NCI-H2227 treated with DMSO at 0.1 percent for 48 hours (cell line): ENCODE results near the gene GRIK5.

Experiments
- DNase-seq: peaks from one replicate; lab custom pipeline; 2025; lab: John Stamatoyannopoulos, UW

The GRIK5 gene

GRCh38 chr19:42075616-42076379 is 5.8 kb upstream of the GRIK5 start, which contains the start of gene ZNF574:
Gene ZNF574 (plus strand): TSS chr19:42076166. CDS start chr19:42078607, 2,441 bp downstream.
- DNase-seq = peak; percentile 100

DNA sequence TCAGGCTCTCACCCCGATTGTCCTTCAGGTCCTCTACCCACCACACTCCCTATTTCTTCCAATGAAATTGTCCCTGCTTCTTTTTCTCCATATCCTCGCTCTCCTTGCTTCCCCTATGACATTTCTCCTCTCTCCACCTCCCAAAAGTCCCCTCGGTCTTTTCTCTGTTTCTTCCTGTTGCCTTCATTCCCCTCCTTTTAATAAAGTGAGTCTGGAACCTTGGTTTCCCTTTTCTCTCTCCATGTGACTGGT is 5.3 kb upstream of the GRIK5 start:
- peak; percentile 80 for DNase-seq

- DNase-seq = no peak
Observed at GRCh38 chr19:42074513-42075363, 4.7 kb upstream of the GRIK5 start.

GRCh38 chr19:42071247-42071646 is 1.2 kb upstream of the GRIK5 start:
- no peak for DNase-seq

DNA sequence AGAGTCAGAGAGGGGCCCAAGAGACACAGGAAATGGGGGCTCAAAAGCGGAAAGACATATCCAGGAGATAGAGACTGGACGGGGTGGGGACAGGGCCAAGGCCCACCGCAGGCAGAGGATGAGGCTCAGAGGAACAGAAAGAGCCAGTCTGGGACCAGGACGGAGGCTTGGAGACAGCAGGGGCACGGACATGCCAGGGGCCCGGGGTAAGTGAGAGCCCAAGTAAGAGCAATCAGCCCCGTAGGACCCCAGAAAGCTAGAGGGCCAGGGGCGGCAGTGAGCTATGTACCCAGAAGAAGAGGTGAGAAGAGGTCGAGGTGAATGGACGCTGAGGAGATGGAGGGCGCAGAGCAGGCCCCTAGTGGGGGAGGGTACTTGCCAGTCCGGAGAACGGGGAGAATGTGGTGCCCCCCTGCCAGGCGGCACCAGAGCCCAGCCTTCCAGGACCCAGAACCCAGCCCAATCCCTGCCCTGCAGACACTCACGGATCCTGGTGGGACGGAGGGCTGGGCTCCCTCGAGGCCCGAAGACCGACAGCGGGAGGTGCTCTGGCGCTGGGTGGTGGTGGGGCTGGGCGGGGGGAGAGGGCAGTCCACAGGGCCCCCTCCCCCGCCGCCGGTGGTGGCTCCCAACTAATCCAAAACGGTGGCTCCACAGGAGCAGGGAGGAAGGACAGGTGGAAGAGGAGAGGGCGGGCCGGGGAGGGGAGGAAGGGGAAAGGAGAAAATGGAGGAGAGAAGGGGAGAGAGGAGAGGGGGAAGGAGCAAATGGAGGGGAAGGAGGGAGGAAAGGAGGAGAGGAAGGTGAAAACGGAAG is 1.0 kb downstream of the GRIK5 start:
- DNase-seq = no peak

DNA sequence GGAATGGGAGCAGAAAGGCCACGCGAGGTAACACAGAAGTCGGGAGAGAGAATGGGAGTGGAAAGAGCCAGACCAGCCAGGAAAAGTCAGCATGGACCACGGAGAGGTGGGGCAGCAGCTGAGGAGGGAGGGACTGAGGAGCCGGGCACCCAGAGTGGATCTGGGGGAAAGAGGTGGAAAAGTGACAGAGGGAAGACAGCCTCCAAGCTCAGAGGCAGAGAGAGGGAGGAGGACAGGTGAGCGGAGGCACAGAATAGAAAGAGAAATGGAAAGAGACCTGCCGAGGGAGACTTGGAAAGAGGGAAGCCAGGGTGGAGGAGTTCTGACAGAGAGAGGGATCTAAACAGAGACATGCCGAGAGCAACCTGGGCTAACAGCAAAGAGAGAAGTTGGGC is 1.6 kb downstream of the GRIK5 start:
- no peak for DNase-seq

GRCh38 chr19:42067315-42067888 is 2.6 kb downstream of the GRIK5 start:
- DNase-seq = no peak

DNA sequence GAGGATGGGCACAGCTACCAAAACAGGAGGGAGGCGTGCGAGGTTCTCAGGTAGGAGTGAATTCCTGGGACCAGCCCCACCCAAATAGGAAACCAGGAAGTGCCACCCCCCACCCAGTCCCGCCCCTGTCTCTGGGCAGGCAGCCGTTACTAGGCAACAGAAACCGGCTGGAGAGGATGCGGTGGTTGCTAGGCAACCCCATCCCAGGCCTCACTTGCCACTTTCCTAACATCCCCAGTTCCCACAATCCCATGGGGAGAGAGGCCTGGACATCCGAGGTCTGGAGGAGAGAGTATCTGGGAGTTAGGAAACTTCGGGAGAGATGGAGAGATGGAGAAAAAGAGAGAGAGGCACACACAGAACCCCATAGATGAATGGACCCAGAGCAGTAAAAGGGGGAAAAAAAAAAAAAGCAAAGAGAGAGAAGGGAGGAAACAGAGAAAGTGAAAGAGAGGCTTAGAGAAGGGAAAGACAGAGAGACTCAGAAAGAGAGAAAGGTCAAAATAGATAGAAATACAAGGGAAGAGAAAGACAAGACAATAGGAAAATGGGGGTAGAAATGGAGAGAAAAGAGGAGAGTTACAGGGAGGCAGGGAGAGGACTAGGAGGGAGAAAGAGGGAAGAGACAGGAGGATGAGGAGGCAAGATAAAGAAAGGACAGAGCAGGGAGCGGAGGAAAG is 3.8 kb downstream of the GRIK5 start:
- peak; percentile 89 for DNase-seq

- no peak for DNase-seq
Observed at GRCh38 chr19:42065511-42065910, 4.5 kb downstream of the GRIK5 start.

DNA sequence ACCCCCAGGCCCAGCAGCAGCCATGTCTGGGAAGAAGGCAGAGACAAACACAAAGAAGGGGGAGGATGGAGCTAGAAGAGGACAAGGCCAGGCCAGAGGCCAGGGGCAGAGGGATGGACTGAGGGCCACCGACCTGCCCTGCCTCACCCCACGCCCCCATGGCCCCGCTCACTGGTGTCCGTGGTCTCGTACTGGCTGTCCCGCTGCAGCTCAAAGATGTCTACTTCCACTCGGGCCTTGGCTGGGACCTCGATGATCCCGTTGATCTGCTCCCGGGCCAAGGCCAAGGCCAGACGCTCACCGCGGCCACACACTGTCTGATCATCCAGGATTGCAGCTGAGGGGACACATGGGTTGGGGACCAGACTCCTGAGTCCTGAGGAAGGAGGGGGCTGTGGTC is 5.0 kb downstream of the GRIK5 start:
- no peak for DNase-seq

DNA sequence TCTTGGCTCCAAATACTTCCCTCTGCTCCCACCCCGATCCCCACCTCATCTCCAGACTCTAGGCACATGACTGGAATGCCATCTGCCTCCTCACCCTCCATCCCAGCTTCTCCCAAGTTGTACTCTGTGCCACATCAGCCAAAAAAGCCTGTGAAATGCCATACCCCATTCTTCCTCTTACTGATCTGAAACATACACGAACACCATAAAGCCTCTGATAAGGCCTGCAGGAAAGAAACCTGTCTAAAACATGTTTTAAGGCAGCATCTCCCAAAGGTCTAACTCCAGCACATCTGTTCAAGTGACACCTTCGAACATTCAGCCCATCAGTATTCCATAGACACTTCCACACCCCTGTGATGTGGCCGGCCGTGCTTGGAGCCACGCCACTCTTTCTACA is 5.6 kb downstream of the GRIK5 start:
- DNase-seq = no peak

DNA sequence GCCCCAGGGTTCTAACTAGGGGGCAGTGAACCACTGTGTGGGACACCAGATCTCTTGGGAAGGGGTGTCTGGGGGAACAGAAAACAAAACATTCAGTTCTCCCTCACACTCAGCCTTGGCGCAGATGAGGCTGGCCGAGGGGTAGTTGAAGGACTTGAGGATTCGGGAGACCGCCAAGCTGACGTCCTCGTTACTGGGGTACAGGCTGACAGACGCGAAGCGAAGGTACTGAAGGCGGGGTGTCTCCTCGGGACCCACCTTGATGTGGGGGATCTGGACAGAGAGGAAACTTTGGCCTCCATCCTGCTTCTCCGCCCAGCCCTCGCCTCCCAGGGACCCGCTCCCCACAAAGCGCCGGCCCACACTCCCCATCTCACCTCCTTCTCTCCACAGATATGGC is 7.6 kb downstream of the GRIK5 start:
- no peak for DNase-seq

GRCh38 chr19:42060117-42060516 is 9.9 kb downstream of the GRIK5 start:
- DNase-seq = no peak

DNA sequence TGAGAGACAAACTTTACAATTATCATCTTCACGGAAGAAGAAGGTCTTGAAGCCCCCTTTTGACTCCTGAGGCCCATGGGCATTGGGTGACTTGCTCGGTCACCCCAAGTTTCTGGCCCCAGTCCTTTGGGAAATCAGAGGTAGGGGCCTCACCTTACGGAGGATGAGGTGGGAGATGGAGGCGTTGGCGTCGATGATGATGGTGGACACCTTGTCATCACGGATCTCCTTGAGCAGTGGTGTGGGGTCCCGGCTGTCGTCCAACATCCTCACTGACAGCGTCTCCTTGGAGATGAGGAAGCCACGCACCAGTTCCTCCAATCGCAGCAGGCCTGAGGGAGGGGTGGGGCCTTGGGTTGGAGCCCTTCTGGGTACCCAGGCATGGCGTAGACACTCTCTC is 10.8 kb downstream of the GRIK5 start:
- no peak for DNase-seq

- no peak for DNase-seq
Observed at GRCh38 chr19:42057846-42058245, 12.2 kb downstream of the GRIK5 start.

DNA sequence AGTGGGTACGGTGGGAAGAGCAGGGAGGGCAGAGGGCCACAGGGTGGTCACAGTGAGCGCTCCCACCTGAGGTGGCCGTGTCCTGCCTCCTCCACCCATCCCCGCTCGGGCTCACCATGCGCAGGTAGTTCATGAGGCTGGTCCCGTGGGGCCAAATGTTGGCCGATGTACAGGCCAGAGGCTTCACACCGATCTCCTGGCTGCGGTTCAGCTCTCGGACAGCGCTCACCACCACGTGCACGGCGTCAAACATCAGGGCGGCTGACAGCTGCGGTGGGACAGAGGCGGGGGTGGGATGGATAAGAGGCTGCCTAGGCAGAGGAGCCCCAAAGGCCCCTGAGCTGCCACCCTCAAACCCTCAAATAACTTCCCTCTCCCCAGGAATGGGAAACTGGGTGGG is 15.8 kb downstream of the GRIK5 start:
- no peak for DNase-seq

GRCh38 chr19:42053037-42053935 is 16.7 kb downstream of the GRIK5 start:
- DNase-seq = no peak

DNA sequence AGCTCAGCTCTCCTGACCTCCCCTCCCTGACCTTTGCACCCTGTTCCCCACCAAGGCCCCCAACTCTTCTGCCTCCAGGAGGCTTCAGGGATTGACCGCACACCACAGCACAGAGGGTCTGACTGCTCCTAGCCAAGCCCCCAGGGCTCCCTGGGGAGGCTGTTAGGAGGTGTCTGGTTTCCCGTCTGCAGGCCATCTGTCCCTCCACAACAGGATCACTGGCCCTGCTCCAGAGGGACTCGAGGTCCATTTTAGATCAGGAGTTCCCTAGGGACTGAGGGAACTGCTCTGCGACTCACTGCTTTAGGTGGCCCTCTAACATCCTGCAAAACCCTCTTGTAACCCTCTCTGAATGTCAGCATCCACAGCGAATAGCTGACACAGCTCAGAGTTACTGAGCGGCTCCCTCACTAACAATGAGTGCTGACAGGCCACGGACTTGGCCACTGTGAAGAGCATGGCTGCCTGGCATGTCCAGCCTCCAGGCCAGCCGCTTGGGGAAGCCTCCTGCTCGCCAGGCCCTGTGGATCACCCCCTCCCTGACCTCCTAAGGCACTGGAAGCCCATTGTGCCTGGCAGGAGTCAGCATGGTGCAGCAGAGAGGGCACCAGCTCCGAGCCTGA is 17.7 kb downstream of the GRIK5 start:
- DNase-seq = no peak

DNA sequence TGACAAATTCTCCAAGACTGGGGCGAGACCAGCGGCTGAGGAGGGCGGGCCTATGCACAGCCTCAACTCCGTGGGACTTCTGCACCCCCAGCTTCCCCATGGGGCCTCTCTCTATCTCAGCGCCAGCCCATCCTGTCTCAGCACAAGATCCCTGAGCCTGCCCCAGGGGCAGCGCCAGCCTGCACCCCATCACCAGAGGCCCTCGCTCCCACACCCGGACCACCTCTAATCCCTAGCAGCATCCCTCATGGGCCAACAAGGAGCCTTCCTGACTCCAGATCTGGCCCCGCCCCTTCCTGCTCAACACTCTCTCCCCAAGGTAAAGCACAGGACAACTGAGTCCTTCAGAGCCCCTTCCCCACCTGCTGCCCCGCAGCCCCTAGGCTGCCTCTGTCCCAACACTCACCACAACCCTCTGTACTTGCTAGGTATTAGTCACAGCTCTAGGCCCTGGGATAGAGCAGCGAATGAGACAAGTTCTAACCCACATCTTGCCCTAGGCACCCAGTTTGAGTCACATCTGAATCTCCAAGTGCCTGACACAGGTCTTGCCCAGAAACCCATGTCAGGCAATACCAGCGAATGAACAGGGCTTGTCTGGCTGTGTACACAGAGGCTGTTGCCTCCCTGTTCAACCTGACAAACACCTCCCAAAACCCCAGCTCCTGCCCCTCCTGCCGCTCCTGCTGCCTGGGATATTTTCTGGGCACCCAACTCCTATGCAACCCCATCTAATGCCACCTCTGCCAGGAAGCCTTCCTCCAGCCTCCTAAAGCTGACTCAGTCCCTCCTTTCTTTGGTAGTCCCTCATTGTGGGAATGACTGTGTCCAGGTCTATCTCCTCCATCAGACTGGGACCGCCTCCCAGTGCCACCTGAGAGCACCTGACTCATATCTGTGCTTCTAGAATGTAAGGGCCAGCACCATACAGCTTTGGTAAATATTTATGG is 18.6 kb downstream of the GRIK5 start:
- no peak for DNase-seq
